Skin epidermis (tissue), 12 donors: Measurements from ENCODE around the gene MT1M.
A peak's percentile ranks its signal among the peaks of the same experiment; 100 is the strongest.
"Not testable (repeated sequence)": the region's sequence is repeated elsewhere in the genome, so short reads cannot be mapped to it uniquely, and the experiment has no call there.

Experiments
- H3K27ac ChIP-seq, 21 experiments: fragments of 200-600 bp; sonication (generic) in 11 of 21; one replicate each; pipeline ENCODE4 v1.5.0; 2020; ENCODE audit warnings: mild to moderate bottlenecking in 3 of 21, inconsistent platforms in 2 of 21, moderate library complexity in 2 of 21
- H3K4me3 ChIP-seq, 7 experiments: fragments of 200-600 bp; sonication (generic) in 2 of 7; one replicate each; pipeline ENCODE4 v1.5.0; 2020; ENCODE audit warnings: inconsistent platforms in 2 of 7, mild to moderate bottlenecking in 2 of 7, moderate library complexity in 1 of 7

The MT1M gene

DNA sequence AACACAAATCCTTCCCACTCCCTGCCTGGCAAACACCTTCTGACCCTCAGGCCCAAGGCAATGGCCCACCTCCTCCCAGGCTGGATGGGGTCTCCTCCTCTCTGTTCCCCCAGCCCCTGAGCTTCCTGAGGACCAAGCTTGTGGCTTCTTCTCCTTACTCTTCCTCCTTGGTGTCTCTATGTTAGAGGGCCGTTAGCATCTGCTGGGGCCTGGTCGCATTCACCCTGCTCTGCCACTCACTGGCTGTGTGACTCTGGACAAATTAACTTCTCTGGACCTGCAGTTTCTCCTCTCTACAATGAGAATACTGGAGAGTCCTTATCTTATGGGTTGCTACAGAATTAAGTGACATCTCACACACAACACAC, 24.8 kb upstream of the MT1M start:
- peak overlapping the region in 4 of 7 experiments; percentile 44 to 69 (median 52) for H3K4me3 ChIP-seq

DNA sequence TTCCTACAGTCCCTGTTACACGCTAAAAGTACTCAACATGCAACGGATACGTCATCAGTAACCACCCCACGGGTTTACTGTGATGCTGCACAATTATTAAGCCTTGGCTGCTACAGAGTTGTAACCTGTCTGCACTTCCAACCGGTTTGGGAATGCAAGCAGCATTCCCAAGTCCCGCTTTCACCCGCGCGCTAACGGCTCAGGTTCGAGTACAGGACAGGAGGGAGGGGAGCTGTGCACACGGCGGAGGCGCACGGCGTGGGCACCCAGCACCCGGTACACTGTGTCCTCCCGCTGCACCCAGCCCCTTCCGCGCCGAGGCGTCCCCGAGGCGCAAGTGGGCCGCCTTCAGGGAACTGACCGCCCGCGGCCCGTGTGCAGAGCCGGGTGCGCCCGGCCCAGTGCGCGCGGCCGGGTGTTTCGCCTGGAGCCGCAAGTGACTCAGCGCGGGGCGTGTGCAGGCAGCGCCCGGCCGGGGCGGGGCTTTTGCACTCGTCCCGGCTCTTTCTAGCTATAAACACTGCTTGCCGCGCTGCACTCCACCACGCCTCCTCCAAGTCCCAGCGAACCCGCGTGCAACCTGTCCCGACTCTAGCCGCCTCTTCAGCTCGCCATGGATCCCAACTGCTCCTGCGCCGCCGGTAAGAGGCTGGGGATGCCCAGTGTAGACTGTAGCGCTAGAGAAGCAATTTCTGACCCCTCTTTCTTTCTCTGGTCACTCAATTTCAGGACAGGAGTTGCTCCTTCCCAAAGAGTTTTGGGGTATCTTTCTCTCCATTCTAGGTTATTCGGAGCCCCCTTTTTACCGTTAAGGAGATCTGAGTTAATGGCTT, 24.2 kb upstream of the MT1M start, which contains the start of gene MT2A:
Gene MT2A, plus strand, starts transcription at position 542 of the 833 bp plus-strand sequence. Its CDS starts 72 bp downstream, at position 614.
- peak within 1 kb of the TSS; percentile 44 to 69 (median 60) for H3K4me3 ChIP-seq

More for the DNA sequence above, 24.8 kb upstream of the MT1M start:
- H3K27ac ChIP-seq: peak overlapping the region; percentile 60 to 99 (median 92)

DNA sequence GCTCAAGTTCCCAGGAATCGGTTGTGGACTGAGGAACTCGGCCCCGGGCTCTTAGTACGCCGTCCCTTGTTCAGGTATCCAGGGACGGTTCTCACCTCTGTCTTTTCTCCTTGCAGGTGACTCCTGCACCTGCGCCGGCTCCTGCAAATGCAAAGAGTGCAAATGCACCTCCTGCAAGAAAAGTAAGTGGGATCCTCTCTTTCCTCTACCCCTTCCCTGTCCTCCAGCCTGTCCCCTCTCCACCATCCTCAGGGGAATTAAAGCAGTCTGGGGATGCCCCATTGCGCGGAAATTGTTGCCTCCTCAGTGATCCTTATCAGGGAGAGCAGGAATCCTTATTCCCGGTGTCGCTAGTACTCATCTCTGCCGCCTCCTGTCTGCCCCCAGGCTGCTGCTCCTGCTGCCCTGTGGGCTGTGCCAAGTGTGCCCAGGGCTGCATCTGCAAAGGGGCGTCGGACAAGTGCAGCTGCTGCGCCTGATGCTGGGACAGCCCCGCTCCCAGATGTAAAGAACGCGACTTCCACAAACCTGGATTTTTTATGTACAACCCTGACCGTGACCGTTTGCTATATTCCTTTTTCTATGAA, 23.5 kb upstream of the MT1M start:
- Histone ChIP-seq H3K27ac (peak overlapping the region; percentile 56 to 99 (median 92)), H3K4me3 (peak overlapping the region; percentile 44 to 69 (median 60))

More for the DNA sequence above, 24.2 kb upstream of the MT1M start, which contains the start of gene MT2A:
- peak within 1 kb of the TSS; percentile 60 to 99 (median 92) for H3K27ac ChIP-seq

DNA sequence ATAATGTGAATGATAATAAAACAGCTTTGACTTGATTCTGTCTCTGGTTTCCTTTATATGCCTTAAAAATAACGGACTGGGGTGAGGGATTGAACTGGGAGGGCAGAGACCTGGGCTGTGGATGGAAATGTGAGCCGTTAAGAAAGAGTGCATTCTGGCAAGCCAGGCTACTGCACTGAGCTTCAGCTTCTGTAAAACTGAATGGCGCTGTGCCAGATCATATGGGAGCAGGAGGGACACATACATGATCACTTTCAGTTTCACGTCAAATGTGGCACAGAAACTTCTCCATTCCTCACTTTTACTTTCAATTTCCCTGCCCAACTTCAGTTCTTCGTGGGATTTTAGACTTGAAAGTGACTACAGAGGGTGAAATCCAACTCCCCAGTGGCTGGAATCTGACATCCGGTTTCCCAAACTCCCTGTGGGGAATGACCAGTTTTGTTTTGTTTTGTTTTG, 23.0 kb upstream of the MT1M start:
- Histone ChIP-seq H3K4me3 (peak overlapping the region; percentile 44 to 69 (median 60)), H3K27ac (peak overlapping the region; percentile 56 to 99 (median 92))

DNA sequence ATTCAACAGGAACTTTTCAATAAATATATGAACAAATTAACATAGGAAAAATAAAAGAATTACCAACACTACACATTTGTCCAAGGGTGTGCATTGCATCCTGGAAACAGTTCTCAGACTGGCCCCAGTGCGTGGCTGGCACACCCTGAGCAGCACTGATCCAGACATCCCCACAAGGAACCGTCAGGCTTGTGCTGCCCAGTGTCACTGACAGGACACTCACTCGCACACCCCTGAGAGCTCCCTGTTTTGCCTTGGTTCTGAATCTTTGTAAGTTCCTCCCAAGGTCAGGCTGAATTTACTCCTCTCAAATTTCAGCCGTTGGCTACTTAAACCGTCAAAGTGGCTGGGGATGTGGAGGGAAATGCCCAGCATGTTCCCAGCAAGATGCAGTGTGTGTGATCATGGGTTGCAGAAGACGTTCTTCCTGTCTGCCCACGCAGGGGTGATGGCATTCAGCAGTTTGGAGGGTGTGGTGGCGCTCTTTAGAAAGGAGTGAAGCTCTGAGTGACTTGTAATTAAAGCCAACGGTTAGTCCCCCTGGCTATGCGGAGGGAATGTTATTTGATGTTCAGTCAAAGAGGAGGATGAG, 22.3 kb upstream of the MT1M start:
- peak overlapping the region in 6 of 7 experiments; percentile 44 to 69 (median 56) for H3K4me3 ChIP-seq
- peak overlapping the region; percentile 48 to 99 (median 92) for H3K27ac ChIP-seq

DNA sequence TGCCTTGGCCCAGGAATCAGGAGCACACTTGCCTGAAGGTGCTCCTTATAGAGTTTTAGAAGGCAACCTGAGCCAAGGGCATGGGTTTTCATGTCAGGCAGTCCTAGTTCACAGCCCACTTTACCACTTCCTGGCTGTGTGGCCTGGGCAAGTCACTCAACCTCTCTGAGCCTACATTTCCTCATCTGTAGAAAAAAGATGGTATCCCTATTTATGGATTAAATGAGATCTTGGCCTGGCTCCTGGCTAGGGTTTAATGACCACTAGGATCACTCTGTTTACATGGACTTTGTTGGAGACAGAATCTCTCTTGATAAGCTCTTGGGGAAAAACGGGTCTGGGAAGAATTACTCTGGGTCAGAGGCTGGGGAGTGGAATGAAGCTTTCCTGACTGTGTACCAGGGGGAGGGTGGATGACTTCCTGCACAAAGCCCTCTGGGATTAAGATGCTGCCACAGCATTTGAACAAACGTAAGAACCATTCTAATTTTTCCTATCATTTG, 21.8 kb upstream of the MT1M start:
- Histone ChIP-seq H3K4me3 (no peak overlapping the region), H3K27ac (peak overlapping the region; percentile 48 to 99 (median 92))

DNA sequence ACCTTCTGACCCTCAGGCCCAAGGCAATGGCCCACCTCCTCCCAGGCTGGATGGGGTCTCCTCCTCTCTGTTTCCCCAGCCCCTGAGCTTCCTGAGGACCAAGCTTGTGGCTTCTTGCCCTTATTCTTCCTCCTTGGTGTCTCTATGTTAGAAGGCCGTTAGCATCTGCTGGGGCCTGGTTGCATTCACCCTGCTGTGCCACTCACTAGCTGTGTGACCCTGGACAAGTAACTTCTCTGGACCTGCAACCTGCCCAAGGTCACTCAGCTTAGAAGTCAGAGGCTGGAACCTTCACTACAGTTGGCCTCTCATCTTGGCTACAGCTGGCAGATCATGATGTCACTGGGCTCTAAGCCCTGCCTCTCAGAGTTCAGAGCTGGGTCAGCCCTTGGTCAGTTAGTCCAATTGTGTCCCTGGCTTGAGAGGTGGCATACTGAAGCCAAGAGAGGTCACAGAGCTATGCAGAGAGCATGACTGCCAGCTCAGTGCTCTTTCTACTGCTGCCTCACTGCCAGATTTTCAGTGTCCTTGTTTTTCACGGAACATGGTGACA, 21.1 kb upstream of the MT1M start:
- Histone ChIP-seq H3K4me3 (no peak overlapping the region), H3K27ac (peak overlapping the region in 18 of 21 experiments; percentile 84 to 99 (median 93))

DNA sequence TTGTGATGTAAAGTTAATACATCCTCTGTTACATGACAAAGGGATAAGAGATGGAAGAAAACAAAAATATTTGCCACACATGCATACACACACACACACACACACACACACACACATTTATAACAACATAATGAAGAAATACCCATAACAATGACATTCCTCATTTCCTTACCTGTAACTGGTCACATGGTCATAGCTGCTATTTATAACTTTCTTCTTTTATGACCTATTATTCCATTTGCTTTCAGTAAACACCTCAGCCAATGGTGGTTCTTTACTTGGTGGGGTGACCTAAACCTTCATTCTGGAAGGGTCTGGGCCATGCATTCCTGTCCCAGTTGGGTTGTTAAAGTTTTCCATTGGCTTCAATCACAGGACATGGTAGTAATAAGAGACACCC, 18.8 kb upstream of the MT1M start:
- H3K27ac ChIP-seq: no peak overlapping the region
- no peak overlapping the region for H3K4me3 ChIP-seq

DNA sequence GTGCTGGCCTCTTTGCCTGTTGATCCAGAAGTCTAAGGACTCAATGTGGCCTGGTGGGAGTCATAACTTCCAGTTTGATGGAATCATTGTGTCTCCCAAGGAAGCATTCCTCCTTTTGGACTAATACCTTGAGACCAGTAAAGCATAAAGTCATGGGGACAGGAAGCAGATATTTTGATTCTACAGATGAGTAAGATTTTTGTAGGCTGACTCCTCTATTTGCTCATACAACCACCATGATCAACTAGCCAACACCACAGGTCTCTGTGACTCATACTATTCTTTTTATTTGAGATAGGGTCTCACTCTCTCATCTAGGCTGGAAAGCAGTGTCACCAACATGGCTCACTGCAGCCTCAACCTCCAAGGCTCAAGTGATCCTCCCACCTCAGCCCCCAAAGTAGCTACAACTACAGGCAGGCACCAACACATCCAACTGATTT, 17.9 kb upstream of the MT1M start:
- Histone ChIP-seq H3K4me3 (no peak overlapping the region), H3K27ac (no peak overlapping the region)

DNA sequence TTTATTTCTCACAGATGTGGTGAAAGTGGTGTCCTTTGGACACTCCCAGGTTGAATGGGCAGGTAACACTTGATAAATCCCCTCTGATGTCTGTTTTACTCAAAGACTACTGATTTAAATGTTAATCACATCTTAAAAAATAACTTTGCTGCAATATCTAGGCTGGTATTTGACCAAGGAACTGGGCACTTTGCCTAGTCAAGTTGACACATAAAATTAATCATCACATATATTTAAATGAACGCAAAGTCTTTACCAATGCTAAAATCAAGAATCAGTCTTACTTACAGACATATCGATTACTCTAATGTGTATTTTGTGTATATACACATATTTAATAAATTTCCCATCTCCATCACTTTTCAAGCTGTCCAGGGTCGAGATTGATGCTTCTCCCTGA, 17.1 kb upstream of the MT1M start:
- Histone ChIP-seq H3K4me3 (no peak overlapping the region), H3K27ac (no peak overlapping the region)

DNA sequence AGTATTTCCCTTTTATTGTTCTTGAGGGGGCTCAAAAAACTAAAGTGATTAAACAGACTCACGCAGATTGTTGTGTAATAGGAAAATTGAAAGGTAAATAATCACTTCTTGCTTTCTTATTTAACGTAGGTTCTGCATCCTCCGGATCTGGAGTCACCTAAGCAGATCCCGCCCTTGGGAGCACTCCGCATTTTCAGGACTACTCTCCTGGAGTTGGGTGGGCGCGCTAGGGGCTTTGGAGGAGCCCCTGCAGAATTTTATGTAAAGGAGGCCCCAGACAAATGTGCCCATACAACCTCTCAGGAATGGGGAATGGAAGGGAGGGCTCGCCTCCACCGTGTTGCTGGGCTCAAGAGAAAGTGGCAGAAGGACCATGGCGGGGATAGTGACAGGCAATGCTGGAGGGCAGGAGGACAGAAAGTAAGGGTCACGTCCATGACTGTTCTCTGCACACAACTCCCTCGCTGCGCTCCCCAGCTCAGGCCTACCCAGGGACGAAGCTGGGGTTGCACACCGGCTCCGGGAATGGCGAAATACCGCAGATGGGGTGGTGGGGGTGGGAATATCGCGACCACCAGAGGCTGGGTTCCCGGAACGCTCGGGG, 15.7 kb upstream of the MT1M start:
- Histone ChIP-seq H3K4me3 (peak overlapping the region in 6 of 7 experiments; percentile 1 to 30 (median 22)), H3K27ac (peak overlapping the region in 8 of 21 experiments; percentile 0 to 67 (median 34))

DNA sequence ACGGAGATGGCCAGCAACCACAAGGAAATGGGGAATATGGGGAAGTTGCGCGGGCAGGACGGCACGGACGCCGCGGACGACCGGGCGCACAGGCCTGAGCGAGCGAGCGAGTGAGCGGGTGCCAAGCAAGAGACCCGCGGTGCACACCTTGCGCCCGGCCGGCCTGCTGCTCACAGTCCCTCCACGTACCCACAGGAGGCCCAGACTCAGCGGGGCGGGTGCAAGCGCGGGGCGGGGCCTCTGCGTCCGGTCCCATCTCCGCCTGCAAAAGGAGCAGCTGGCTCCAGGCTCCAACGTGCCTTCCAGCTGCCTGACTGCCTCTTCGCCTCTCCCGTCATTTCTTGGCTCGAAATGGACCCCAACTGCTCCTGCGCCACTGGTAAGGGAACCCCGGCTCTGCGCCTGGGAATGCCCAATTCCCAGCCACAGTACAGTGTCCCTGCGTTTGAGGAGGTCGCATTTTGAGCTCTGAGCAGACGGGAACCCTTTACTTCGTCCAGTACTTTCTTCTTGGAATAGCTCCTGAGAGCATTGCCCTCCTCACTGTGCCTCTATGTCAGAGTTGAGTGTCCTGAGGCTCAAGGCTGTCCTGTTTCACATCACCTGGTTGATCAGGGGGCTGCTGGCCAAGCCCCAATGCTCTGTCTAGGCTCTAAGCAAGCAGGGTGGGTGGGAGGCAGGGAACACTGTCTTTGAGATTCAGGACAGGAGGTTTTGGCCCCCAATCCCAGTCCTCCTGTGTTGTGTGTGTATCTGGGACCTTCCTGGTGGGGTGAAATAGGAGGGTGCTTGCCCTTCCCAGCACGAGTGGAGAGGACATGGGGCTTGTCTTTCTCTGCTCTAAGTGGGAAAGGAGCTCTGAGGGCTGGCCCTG, 15.0 kb upstream of the MT1M start:
- peak overlapping the region in 9 of 21 experiments; percentile 0 to 67 (median 38) for H3K27ac ChIP-seq
- peak overlapping the region in 6 of 7 experiments; percentile 1 to 30 (median 22) for H3K4me3 ChIP-seq

DNA sequence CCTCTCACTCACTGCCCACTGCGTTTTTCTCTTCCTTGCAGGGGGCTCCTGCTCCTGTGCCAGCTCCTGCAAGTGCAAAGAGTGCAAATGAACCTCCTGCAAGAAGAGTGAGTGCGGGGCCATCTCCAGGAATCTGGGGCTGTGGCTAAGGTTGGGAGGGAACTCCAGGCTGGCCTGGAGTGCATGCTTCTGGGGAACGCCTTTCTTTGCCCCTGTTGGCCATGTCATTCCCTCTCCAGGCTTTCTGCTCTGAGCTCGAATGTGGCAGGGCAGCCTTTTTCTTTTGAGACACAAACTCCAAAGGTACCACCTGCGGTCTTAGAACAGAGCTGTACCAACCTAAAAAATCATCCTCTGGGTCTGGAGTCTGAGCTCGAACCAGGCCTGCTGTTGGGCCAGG, 14.3 kb upstream of the MT1M start:
- Histone ChIP-seq H3K4me3 (no peak overlapping the region), H3K27ac (no peak overlapping the region)

DNA sequence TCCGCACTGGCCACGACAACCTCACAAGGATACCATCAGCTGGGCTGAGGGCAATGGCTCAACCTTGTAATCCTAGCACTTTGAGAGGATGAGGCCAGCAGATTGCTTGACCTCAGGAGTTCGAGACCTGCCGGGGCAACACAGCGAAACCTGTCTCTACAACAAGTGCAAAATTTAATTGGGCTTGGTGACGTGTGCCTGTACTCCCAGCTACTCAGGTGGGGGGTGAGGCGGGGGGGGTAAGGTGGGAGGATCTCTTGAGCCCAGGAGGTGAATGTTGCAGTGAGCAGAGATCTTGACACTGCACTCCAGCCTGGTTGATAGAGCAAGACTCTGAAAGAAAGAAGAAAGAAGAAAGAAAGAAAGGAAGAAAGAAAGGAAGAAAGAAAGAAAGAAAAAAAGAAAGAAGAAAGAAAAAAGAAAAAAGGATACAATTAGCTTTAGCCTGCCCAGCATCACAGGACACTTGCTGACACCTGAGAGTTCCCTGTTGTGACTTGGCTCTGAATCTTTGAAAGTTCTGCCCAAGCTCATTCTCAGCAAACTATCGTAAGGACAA, 12.0 kb upstream of the MT1M start:
- Histone ChIP-seq H3K27ac (no peak overlapping the region), H3K4me3 (no peak overlapping the region)

DNA sequence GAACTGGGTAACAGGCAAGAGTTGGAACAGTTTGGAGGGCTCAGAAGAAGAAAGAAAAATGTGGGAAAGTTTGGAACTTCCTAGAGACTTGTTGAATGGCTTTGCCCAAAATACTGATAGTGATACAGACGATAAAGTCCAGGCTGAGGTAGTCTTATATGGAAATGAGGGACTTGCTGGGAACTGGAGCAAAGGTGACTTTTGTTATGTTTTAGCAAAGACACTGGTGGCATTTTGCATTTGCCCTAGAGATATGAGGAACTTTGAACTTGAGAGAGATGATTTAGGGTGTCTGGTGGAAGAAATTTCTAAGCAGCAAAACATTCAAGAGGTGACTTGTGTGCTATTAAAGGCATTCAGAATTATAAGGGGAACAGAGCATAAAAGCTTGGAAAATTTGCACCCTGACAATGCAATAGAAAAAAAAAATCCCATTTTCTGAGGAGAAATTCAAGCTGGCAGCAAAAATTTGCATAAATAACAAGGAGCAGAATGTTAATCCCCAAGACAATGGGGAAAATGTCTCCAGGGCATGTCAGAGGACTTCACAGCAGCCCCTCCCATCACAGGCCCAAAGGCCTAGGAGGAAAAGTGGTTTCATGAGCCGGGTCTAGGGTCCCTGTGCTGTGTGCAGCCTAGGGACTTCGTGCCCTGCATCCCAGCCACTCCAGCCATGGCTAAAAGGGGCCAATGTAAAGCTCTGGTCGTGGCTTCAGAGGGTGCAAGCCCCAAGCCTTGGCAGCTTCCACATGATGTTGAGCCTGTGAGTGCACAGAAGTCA, 10.6 kb upstream of the MT1M start:
- H3K27ac ChIP-seq, H3K4me3 ChIP-seq: not testable (repeated sequence)

DNA sequence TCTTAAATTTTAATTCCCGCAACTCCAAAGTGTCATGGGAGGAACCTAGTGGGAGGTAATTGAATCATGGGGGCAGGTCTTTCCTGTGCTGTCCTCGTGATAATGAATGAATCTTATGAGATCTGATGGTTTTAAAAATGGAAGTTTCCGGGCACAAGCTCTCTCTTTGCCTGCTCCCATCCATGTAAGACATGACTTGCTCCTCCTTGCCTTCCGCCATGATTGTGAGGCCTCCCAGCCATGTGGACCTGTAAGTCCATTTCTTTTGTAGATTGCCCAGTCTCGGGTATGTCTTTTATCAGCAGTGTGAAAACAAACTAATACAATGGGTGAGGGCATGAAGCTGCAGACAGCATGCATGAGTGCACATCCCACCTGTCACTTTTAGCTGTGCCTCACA, 9.3 kb upstream of the MT1M start:
- not testable (repeated sequence) for H3K27ac ChIP-seq

DNA sequence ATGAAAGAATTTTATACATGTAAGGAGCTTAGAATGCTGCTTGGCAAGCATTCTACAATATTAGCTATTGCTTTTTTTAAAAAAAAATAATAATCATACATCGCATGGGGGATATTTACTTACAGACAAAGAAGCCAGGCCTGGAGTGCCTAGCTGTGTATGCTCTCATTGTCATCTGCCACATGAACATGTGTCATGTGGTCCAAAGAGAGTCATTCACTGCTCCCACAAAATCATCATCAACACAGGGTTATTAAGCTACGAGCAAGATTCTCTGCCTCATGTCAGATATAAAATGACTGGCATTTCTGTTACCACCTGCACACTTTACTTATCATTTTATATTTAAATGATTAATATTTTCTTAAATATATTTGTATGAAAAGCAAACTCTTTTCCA, 8.8 kb upstream of the MT1M start:
- Histone ChIP-seq H3K4me3 (no peak overlapping the region), H3K27ac (no peak overlapping the region)

More for the DNA sequence above, 9.3 kb upstream of the MT1M start:
- H3K4me3 ChIP-seq: not testable (repeated sequence)
